ENCODE measurements around the gene RPL23.

The RPL23 gene

DNA sequence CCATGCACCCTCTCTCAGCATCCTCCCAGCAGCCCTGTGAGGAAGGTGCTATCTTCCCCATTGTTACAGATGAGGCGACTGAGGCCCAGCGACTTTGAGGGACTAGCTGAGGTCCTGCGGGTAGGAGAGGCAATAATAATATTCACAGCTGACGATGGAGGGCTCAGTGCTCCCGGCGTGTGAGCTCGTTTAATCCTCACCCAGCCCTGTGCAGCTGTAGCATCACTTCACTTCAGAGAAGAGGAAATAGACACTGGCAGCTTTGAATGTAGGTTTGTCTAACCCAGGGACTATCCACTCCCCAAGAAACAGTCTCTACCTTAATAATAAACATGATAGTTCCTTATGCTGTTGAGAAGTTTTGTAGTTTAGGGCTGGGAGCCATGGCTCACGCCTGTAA lies 37.9 kb upstream of the RPL23 start:
- Histone ChIP-seq H2AFZ (ENCODE audit: low read length) (no peak overlapping the region), H3K4me2 (ENCODE audit: low read depth, low read length) (no peak overlapping the region), H3K79me2 (ENCODE audit: low read length) (peaks cover 41% of the 10 kb centered on the region), H3K9me2 (replicated peaks; ENCODE audit: insufficient read depth, low read length) (no peaks in the 10 kb centered on the region), H4K20me1 (ENCODE audit: insufficient read depth, low read length) (0 out of 2 replicates have a peak, but pooled peaks cover 3% of the 10 kb centered on the region), H3K9ac (ENCODE audit: low read length) (no peak overlapping the region), H3K4me1 (ENCODE audit: low read length) (0 out of 2 replicates have a peak, but pooled peaks cover 2% of the 10 kb centered on the region), H3K27ac (ENCODE audit: low read length) (no peak overlapping the region), H3K36me3 (replicated peaks; ENCODE audit: insufficient read depth, low read length) (no peaks in the 10 kb centered on the region), H3K4me3 (ENCODE audit: low read length) (no peak overlapping the region), H3K9me3 (replicated peaks; ENCODE audit: insufficient read depth, low read length) (no peaks in the 10 kb centered on the region), H3F3A (ENCODE audit: insufficient read depth, low read length) (no peaks in the 10 kb centered on the region), H3K27me3 (replicated peaks; ENCODE audit: insufficient read depth, low read length) (no peaks in the 10 kb centered on the region)
- DNase-seq, result no peak
- TF ChIP-seq EZH2phosphoT487 (IDR thresholded peaks at IDR 0.05; ENCODE audit: low read length) (no peak), EZH2 (optimal IDR thresholded peaks at IDR 0.05; ENCODE audit: low read depth, low read length) (no peak)
- TF ChIP-seq, protein P1, sequence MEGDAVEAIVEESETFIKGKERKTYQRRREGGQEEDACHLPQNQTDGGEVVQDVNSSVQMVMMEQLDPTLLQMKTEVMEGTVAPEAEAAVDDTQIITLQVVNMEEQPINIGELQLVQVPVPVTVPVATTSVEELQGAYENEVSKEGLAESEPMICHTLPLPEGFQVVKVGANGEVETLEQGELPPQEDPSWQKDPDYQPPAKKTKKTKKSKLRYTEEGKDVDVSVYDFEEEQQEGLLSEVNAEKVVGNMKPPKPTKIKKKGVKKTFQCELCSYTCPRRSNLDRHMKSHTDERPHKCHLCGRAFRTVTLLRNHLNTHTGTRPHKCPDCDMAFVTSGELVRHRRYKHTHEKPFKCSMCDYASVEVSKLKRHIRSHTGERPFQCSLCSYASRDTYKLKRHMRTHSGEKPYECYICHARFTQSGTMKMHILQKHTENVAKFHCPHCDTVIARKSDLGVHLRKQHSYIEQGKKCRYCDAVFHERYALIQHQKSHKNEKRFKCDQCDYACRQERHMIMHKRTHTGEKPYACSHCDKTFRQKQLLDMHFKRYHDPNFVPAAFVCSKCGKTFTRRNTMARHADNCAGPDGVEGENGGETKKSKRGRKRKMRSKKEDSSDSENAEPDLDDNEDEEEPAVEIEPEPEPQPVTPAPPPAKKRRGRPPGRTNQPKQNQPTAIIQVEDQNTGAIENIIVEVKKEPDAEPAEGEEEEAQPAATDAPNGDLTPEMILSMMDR (IDR thresholded peaks at IDR 0.05; ENCODE audit: low read length), result no peak

GRCh38 chr17:38890410-38890746 lies 36.9 kb upstream of the RPL23 start:
- Histone ChIP-seq H2AFZ (ENCODE audit: low read length) (no peak overlapping the region), H3K27me3 (replicated peaks; ENCODE audit: insufficient read depth, low read length) (no peaks in the 10 kb centered on the region), H3K9me2 (replicated peaks; ENCODE audit: insufficient read depth, low read length) (no peaks in the 10 kb centered on the region), H3K9ac (ENCODE audit: low read length) (no peak overlapping the region), H3K36me3 (replicated peaks; ENCODE audit: insufficient read depth, low read length) (no peaks in the 10 kb centered on the region), H3K4me1 (ENCODE audit: low read length) (no peaks in the 10 kb centered on the region), H3K9me3 (replicated peaks; ENCODE audit: insufficient read depth, low read length) (no peaks in the 10 kb centered on the region), H3K4me3 (ENCODE audit: low read length) (no peak overlapping the region), H3K4me2 (ENCODE audit: low read depth, low read length) (no peak overlapping the region), H3K79me2 (ENCODE audit: low read length) (peaks cover 51% of the 10 kb centered on the region), H4K20me1 (ENCODE audit: insufficient read depth, low read length) (0 out of 2 replicates have a peak, but pooled peaks cover 3% of the 10 kb centered on the region), H3F3A (ENCODE audit: insufficient read depth, low read length) (no peaks in the 10 kb centered on the region), H3K27ac (ENCODE audit: low read length) (no peak overlapping the region)
- TF ChIP-seq, protein P1 (IDR thresholded peaks at IDR 0.05; ENCODE audit: low read length), result no peak
- TF ChIP-seq EZH2 (optimal IDR thresholded peaks at IDR 0.05; ENCODE audit: low read depth, low read length), result no peak
- no peak for TF ChIP-seq EZH2phosphoT487 (IDR thresholded peaks at IDR 0.05; ENCODE audit: low read length)
- DNase-seq, result no peak

- TF ChIP-seq EZH2phosphoT487 (IDR thresholded peaks at IDR 0.05; ENCODE audit: low read length), result no peak
- no peak for TF ChIP-seq EZH2 (optimal IDR thresholded peaks at IDR 0.05; ENCODE audit: low read depth, low read length)
- TF ChIP-seq, protein P1 (IDR thresholded peaks at IDR 0.05; ENCODE audit: low read length), result no peak
- Histone ChIP-seq H3F3A (ENCODE audit: insufficient read depth, low read length) (no peaks in the 10 kb centered on the region), H3K79me2 (ENCODE audit: low read length) (peaks cover 56% of the 10 kb centered on the region), H3K4me3 (ENCODE audit: low read length) (no peak overlapping the region), H3K9ac (ENCODE audit: low read length) (no peak overlapping the region), H3K36me3 (replicated peaks; ENCODE audit: insufficient read depth, low read length) (no peaks in the 10 kb centered on the region), H3K27ac (ENCODE audit: low read length) (no peak overlapping the region), H3K4me1 (ENCODE audit: low read length) (no peaks in the 10 kb centered on the region), H3K9me3 (replicated peaks; ENCODE audit: insufficient read depth, low read length) (no peaks in the 10 kb centered on the region), H4K20me1 (ENCODE audit: insufficient read depth, low read length) (0 out of 2 replicates have a peak, but pooled peaks cover 3% of the 10 kb centered on the region), H3K9me2 (replicated peaks; ENCODE audit: insufficient read depth, low read length) (no peaks in the 10 kb centered on the region), H3K27me3 (replicated peaks; ENCODE audit: insufficient read depth, low read length) (no peaks in the 10 kb centered on the region), H3K4me2 (ENCODE audit: low read depth, low read length) (no peak overlapping the region), H2AFZ (ENCODE audit: low read length) (no peak overlapping the region)
- DNase-seq, result no peak
These were observed 36.4 kb upstream of the RPL23 start for GRCh38 chr17:38889745-38890409.
